ENCODE results near the gene VPREB1. TPM values are rescaled to one million over a fixed set of nuclear protein-coding genes. Genes with fewer than 3 reads are reported as not detected.
A peak's percentile ranks its signal among the peaks of the same experiment; 100 is the strongest.

VPREB1 gene
- total RNA-seq (2013): not detected
- polyA plus RNA-seq (not detected), polyA minus RNA-seq (not detected in 2 replicates), total RNA-seq (0 to 0.15 (median 0) reads per million in 11 experiments)

DNA sequence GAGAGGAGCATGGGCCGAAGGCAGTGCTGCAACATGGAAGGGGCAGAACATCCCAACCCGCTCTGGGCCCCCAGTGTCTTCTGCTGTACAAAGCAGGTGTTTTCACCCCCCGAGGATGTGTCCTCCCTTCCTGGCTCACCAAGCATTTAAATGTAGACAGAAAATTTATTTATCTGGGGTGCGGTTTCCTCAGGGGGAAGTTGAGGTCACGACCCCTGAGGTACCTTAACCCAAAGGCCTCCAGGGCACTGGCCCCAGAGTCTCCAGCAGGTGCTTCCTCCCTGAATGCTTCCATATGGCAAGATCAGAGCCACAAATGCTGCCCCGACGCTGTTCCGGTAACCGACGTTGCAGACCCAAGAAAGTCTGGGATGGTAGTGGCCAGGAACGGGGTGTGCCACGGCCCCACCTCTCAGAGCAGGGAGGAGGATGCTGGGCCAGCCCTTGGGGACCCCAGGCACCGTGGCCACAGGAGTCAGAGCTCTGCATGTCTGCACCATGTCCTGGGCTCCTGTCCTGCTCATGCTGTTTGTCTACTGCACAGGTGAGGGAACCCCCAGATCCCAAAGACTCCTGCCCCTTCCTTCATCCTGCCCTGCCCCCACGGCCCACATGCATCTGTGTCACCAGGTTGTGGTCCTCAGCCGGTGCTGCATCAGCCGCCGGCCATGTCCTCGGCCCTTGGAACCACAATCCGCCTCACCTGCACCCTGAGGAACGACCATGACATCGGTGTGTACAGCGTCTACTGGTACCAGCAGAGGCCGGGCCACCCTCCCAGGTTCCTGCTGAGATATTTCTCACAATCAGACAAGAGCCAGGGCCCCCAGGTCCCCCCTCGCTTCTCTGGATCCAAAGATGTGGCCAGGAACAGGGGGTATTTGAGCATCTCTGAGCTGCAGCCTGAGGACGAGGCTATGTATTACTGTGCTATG, at the start of gene VPREB1:
Gene VPREB1, plus strand, starts transcription at position 471 of the 935 bp plus-strand sequence. Its CDS starts 28 bp downstream, at position 499.
- Mint-ChIP-seq H3K27me3 (ENCODE audit: low read depth in 3 of 3) (peaks cover 0 to 7% (median 2%) of the 10 kb centered on the region in 3 donors), H3K36me3 (no peaks in the 10 kb centered on the region)
- peaks cover 6% of the 10 kb centered on the region in 2 donors for H3K4me1 ChIP-seq (ENCODE audit: control insufficient read depth in 1 of 2, insufficient read depth in 2 of 2, low read length in 2 of 2)

GRCh38 chr22:22194931-22195264, 49.7 kb upstream of the VPREB1 start:
- no peaks in the 10 kb centered on the region for H3K36me3 Mint-ChIP-seq
- H3K9ac ChIP-seq (ENCODE audit: insufficient read depth, low read length, poor library complexity, severe bottlenecking): no peak overlapping the region
- intact Hi-C loops (cut with micrococcal nuclease): no loop called here
- peaks cover 0 to 6% (median 0%) of the 10 kb centered on the region in 7 donors for H3K9me3 Mint-ChIP-seq
- no peak overlapping the region for H3K4me3 ChIP-seq (replicated peaks in 1 of 3; ENCODE audit: low read depth in 2 of 3, low read length in 3 of 3)
- no peaks in the 10 kb centered on the region for H3K9me3 ChIP-seq (replicated peaks in 1 of 2; ENCODE audit: control insufficient read depth in 1 of 2, insufficient read depth in 1 of 2, low read length in 2 of 2)
- H3K27me3 Mint-ChIP-seq (ENCODE audit: low read depth in 3 of 3): peaks cover 13 to 30% (median 16%) of the 10 kb centered on the region in 3 donors
- no peak overlapping the region for H3K27ac ChIP-seq (ENCODE audit: low read depth in 1 of 2, low read length in 2 of 2)
- 66% methylated on average over 3 of the region's 3 CpGs for WGBS (ENCODE audit: insufficient coverage)
- no peak overlapping the region for H3K4me2 ChIP-seq (replicated peaks; ENCODE audit: extremely low read depth, low read length, poor library complexity, severe bottlenecking)
- no peak for TF ChIP-seq CTCF (IDR thresholded peaks at IDR 0.05)
- no peaks in the 10 kb centered on the region for H3K4me1 ChIP-seq (ENCODE audit: control insufficient read depth in 1 of 2, insufficient read depth in 2 of 2, low read length in 2 of 2)
- no peaks in the 10 kb centered on the region for H3K36me3 ChIP-seq (replicated peaks in 1 of 2; ENCODE audit: control insufficient read depth in 1 of 2, insufficient read depth in 2 of 2, low read length in 2 of 2)
- no peak overlapping the region for H3K4me3 Mint-ChIP-seq
- H2AFZ ChIP-seq (ENCODE audit: insufficient read depth, low read depth, low read length, poor library complexity, severe bottlenecking): no peak overlapping the region
- H3K27ac Mint-ChIP-seq: no peak overlapping the region
- peaks cover 0 to 2% of the 10 kb centered on the region in 2 donors for H3K27me3 ChIP-seq (ENCODE audit: control insufficient read depth in 2 of 2, insufficient read depth in 2 of 2, low read length in 2 of 2)
- no peaks in the 10 kb centered on the region for H3K79me2 ChIP-seq (ENCODE audit: insufficient read depth, low read length)
- H4K20me1 ChIP-seq (ENCODE audit: insufficient read depth, low read length): no peaks in the 10 kb centered on the region
- DNase-seq: no peak
- peaks cover 2% of the 10 kb centered on the region for H3K4me1 Mint-ChIP-seq

More for the DNA sequence above, at the start of gene VPREB1:
- Histone ChIP-seq H3K4me3 (replicated peaks in 1 of 3; ENCODE audit: low read depth in 2 of 3, low read length in 3 of 3) (no peak within 1 kb of the TSS), H2AFZ (ENCODE audit: insufficient read depth, low read depth, low read length, poor library complexity, severe bottlenecking) (no peak within 1 kb of the TSS), H3K4me2 (replicated peaks; ENCODE audit: extremely low read depth, low read length, poor library complexity, severe bottlenecking) (no peak within 1 kb of the TSS), H3K27ac (ENCODE audit: low read depth in 1 of 2, low read length in 2 of 2) (no peak within 1 kb of the TSS), H3K36me3 (replicated peaks in 1 of 2; ENCODE audit: control insufficient read depth in 1 of 2, insufficient read depth in 2 of 2, low read length in 2 of 2) (no peaks in the 10 kb centered on the region), H3K9me3 (replicated peaks in 1 of 2; ENCODE audit: control insufficient read depth in 1 of 2, insufficient read depth in 1 of 2, low read length in 2 of 2) (no peaks in the 10 kb centered on the region), H3K27me3 (ENCODE audit: control insufficient read depth in 2 of 2, insufficient read depth in 2 of 2, low read length in 2 of 2) (no peaks in the 10 kb centered on the region), H4K20me1 (ENCODE audit: insufficient read depth, low read length) (no peaks in the 10 kb centered on the region), H3K79me2 (ENCODE audit: insufficient read depth, low read length) (no peaks in the 10 kb centered on the region), H3K9ac (ENCODE audit: insufficient read depth, low read length, poor library complexity, severe bottlenecking) (no peak within 1 kb of the TSS)
- DNase-seq: no peak
- intact Hi-C loops (cut with micrococcal nuclease): no loop called here
- no peak within 1 kb of the TSS for H3K27ac Mint-ChIP-seq
- WGBS (ENCODE audit: insufficient coverage): 32% methylated on average over 23 of the region's 25 CpGs
- no peaks in the 10 kb centered on the region for H3K9me3 Mint-ChIP-seq
- no peak for TF ChIP-seq CTCF (IDR thresholded peaks at IDR 0.05)
- peaks cover 22% of the 10 kb centered on the region for H3K4me1 Mint-ChIP-seq
- H3K4me3 Mint-ChIP-seq: peak within 1 kb of the TSS in 1 of 2 donors; percentile 62
